G401 (cell line): ENCODE measurements around the gene NPBWR2. TPM values are rescaled to one million over a fixed set of nuclear protein-coding genes. Genes with fewer than 3 reads are reported as not detected.
A peak's percentile ranks its signal among the peaks of the same experiment; 100 is the strongest.

Source experiments
- DNase-seq: peaks from one replicate; pipeline ENCODE4 v3.0.0-alpha.2; 2015; ENCODE audit warnings: low spot score
- in situ Hi-C: cut with HindIII; loops from 2 replicates; pipeline ENCODE4 v1.10.0; 2016; ENCODE audit warnings: low sequenced_read_pairs, mixed read lengths
- total RNA-seq: library from RNA; depleted of rRNA; stranded (reverse); fragments of >200 nt; shearing (Covaris generic); gene quantifications from 2 replicates; pipeline ENCODE4 v1.2.3, GENCODE V29; 2014

NPBWR2 gene
- total RNA-seq, 1 experiment from 2014 or later: not detected

DNA sequence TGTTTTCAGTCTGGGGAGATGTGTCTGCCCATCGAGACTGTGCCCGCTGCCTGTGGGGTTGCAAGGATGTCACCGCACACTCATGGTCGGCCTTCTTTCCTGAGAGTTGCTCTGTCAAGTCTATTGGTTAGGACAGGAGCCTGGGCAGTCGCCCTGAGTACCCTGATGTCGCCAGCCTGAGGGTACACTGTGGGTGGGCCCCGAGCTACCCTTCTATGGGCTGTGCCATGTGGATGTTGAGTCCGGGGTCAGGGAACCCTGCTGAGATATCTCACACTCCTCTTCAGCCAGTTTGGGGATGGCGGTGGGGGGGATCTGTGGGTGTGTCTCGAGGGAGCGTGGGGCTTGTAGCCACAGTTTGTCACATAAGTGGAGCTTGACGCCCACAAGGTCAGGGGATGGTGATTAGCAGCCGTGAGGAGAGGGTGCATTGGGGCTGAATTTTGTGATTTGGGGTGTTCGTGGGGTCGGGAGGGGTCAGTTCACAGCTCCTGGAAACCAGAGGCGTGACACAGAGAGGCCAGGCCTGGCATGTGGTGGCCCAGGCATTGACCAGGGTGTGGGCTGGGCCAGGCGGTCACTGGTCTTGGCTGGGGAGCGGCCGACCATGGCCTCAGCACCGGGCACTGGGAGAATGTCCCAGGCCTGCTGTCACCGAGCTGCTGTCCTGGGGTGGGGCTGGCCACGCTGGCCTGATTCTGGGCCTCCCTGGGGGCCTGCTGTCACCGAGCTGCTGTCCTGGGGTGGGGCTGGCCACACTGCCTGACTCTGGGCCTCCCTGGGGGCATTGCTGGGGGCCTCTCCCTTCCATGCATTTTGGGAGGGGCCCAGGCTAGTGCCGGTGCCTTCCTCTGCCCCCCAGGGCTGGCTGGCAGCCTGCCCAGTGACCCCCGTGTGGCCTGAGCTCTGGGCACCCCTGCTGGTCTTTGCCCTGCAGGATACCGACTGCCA is 1.6 kb upstream of the NPBWR2 start:
- DNase-seq: no peak
- in situ Hi-C loops: no loop called here

GRCh38 chr20:64107736-64108457 is 532 bp upstream of the NPBWR2 start:
- in situ Hi-C loops: no loop called here
- DNase-seq: no peak

DNA sequence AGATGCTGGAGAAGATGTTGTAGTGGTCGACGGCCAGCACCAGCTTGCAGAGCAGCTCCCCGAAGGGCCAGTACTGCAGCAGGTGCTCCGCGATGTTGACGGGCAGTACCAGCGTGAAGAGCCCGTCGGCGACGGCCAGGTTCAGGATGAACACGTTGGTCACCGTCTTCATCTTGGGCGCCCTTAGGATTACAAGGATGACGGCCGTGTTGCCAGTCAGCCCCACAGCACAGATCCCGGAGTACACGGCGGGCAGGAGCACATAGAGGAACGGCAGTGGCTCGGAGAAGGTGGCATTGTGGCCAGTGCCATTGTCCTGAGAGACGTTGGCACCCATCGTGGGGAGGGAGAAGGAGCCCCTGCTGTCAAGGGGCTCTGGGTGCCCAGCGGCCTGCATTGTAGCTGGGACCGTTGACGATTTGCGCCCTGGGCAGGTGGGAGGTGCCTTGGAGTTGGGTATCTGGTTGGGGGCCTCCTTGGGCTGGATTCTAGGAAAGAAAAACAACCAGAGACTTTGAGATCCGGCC is 867 bp downstream of the NPBWR2 start:
- no peak for DNase-seq
- in situ Hi-C loops: no loop called here

- in situ Hi-C loops: no loop called here
- no peak for DNase-seq
These were observed 1.4 kb downstream of the NPBWR2 start for GRCh38 chr20:64105846-64106434.

DNA sequence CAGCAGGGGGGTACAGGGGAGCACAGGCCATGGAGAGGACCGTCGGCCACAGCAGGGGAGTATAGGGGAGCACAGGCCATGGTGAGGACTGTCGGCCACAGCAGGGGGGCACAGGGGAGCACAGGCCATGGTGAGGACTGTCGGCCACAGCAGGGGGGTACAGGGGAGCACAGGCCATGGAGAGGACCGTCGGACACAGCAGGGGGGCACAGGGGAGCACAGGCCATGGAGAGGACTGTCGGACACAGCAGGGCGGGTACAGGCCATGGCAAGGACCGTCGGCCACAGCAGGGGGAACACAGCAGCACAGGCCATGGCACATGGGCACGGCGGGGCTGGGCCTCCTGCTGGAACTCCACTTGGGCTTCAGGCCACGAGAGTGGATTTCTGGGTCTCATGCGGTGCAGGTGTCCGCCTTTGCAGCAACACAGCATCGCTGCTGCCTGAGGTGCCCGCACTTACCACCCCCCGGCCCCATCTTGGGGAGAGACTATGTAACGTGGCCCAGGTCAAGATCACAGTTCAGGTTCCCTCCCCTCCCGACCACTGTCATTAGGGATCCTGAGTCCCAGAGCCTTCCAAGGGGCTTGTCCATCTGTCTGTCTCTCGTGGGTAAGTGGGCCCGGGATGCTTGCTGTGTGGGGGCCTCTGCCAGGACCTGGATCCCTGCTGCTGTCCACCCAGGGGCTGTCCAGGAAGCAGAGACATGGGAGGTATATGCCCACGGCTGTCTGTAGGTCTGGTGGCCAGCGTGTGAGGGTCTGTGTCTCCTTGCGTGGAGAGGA is 2.5 kb downstream of the NPBWR2 start:
- DNase-seq: no peak
- in situ Hi-C loops: no loop called here

DNA sequence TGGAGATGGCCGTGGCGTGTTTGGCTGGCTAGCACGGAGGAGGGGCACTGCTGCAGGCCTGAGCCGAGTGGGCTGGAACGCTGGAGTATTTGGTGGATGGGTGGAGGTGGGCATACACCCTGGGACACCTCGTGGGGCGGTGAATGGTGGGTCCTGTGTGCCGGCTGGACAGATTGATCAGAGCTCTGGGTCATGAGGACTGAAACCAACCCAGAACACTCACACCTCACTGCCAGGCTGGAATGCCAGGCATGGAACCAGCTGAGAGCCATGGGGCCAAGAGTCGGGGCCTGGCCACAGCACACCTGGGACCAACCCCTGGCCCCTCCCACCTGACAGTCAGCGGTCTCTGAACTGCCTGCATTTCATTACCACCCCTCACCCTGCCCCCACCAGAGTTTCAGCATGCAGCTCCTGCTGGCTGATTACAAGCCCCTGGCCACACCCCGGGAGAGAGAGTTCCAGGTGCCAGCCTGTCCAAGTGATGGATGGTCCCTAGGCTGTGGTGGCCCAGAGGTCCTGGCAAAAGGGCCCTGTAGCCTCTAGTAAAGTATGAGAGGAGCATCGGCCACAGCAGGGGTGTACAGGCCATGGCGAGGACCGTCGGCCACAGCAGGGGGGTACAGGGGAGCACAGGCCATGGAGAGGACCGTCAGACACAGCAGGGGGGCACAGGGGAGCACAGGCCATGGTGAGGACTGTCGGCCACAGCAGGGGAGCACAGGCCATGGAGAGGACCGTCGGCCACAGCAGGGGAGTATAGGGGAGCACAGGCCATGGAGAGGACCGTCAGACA is 3.3 kb downstream of the NPBWR2 start:
- in situ Hi-C loops: no loop called here
- DNase-seq: no peak

GRCh38 chr20:64102647-64103354 is 4.6 kb downstream of the NPBWR2 start:
- in situ Hi-C loops: no loop called here
- peak; percentile 82 for DNase-seq

DNA sequence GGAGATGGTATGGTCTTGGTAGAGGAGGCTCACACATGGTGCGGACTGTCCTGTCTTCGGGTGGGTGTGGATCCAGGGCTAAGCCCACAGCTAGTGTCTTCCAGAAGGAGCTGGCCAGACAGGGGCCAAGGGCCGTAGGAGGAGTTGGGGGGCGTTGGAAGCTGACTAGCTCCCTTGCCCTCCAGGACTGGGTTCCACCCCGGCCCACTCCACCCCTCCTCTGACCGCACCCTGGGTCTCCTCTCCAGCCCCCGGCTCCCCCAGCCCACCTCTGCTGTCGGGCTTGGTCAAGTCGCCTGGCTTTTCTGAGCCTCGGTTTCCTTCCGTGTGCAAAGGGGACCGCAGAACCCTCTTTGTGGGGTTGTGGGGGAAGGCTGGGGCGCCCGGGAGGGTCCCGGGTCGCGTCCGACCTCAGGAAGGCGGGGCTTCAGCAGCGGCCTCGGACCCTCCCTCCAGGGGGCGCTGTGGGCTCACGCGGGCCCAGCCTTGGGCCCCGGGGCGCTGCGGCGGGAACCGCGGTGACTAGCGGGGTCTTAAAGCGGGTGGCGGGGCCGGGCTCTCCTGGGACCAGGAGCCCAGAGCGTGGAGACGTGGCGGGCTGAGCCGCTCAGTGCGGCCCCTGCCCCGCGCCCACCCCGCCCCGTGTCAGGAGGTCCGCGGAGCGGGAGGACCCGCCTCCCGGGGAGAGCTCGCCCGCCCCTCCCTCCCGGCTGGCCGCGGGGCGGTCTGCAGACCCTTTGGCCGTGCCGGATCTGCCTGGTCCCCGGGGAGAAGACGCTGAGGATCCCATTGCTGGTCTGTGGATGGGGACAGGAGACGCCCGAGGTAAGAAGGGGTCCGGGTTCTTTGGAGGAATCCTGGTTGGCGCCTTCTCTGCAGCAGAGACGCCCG is 5.4 kb downstream of the NPBWR2 start:
- no peak for DNase-seq
- in situ Hi-C loops: no loop called here

- peak; percentile 55 for DNase-seq
- in situ Hi-C loops: no loop called here
These were observed 6.2 kb downstream of the NPBWR2 start for GRCh38 chr20:64100946-64101688.

DNA sequence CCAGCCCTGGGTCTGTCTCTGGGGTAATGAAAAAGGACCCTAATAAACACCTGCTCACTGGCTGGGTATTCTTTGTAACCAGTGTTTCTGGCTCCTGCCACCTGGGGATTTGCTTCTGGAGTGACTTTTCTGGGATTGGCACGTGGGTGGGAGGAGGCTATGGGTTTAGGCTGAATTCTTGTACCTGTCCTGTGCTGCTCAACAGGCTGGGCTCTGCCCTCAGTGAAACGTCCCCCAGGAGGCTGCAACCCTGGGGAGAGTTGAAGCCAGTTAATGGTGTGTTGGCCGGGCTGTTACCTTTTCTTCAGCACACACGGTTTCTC is 6.8 kb downstream of the NPBWR2 start:
- in situ Hi-C loops: no loop called here
- DNase-seq: no peak

GRCh38 chr20:64099880-64100565 is 7.3 kb downstream of the NPBWR2 start:
- peak; percentile 34 for DNase-seq
- in situ Hi-C loops: no loop called here

- in situ Hi-C loops: no loop called here
- DNase-seq: no peak
These were observed 8.1 kb downstream of the NPBWR2 start for GRCh38 chr20:64099086-64099786.

DNA sequence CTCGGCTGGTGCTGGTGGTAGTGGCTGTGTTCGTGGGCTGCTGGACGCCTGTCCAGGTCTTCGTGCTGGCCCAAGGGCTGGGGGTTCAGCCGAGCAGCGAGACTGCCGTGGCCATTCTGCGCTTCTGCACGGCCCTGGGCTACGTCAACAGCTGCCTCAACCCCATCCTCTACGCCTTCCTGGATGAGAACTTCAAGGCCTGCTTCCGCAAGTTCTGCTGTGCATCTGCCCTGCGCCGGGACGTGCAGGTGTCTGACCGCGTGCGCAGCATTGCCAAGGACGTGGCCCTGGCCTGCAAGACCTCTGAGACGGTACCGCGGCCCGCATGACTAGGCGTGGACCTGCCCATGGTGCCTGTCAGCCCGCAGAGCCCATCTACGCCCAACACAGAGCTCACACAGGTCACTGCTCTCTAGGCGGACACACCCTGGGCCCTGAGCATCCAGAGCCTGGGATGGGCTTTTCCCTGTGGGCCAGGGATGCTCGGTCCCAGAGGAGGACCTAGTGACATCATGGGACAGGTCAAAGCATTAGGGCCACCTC is 8.8 kb downstream of the NPBWR2 start:
- in situ Hi-C loops: no loop called here
- DNase-seq: no peak

- in situ Hi-C loops: no loop called here
- DNase-seq: no peak
These were observed 10.8 kb downstream of the NPBWR2 start for GRCh38 chr20:64096535-64096934.

- in situ Hi-C loops: no loop called here
- no peak for DNase-seq
These were observed 11.4 kb downstream of the NPBWR2 start for GRCh38 chr20:64095927-64096326.
